Stimulated activated naive CD8-positive, alpha-beta T cell treated with anti-CD3 and anti-CD28 coated beads, Interleukin-15, Interleukin-2, amounts not matched to agents 100 ng/mL and 50 ng/mL, for 24 hours (primary cell): ENCODE measurements around the gene TIGD6.
"Not testable (repeated sequence)": the region's sequence is repeated elsewhere in the genome, so short reads cannot be mapped to it uniquely, and the experiment has no call there.

Experiments
- H3K27ac Mint-ChIP-seq: one replicate; pipeline ENCODE4 v1.8.0; 2021; ENCODE audit warnings: mild to moderate bottlenecking, mixed read lengths
- H3K27me3 Mint-ChIP-seq: one replicate; pipeline ENCODE4 v1.8.0; 2021; ENCODE audit warnings: mixed read lengths
- H3K36me3 Mint-ChIP-seq: one replicate; pipeline ENCODE4 v1.8.0; 2021; ENCODE audit warnings: low read depth, mixed read lengths
- H3K4me1 Mint-ChIP-seq: one replicate; pipeline ENCODE4 v1.8.0; 2021; ENCODE audit warnings: low read depth, mixed read lengths
- H3K4me3 Mint-ChIP-seq: one replicate; pipeline ENCODE4 v1.8.0; 2021; ENCODE audit warnings: mild to moderate bottlenecking, mixed read lengths
- H3K9me3 Mint-ChIP-seq: one replicate; pipeline ENCODE4 v1.8.0; 2021; ENCODE audit warnings: mixed read lengths

TIGD6 gene

GRCh38 chr5:150000256-150000989 lies at the start of gene TIGD6, which contains the start of gene HMGXB3:
Gene TIGD6 (minus strand): TSS chr5:150000654. CDS start chr5:149996348, 4,306 bp downstream.
Gene HMGXB3 (plus strand): TSS chr5:150000739. CDS start chr5:150004853, 4,114 bp downstream.
- H3K4me3 Mint-ChIP-seq = peak within 1 kb of the TSS; percentile 94
- H3K27me3 Mint-ChIP-seq = no peaks in the 10 kb centered on the region
- H3K27ac Mint-ChIP-seq = peak within 1 kb of the TSS; percentile 93
- H3K9me3 Mint-ChIP-seq = no peaks in the 10 kb centered on the region
- peaks cover 35% of the 10 kb centered on the region for H3K4me1 Mint-ChIP-seq
- H3K36me3 Mint-ChIP-seq = peaks cover 41% of the 10 kb centered on the region

GRCh38 chr5:150046031-150046430 lies 45.6 kb upstream of the TIGD6 start:
- no peaks in the 10 kb centered on the region for H3K27me3 Mint-ChIP-seq
- peaks cover 27% of the 10 kb centered on the region for H3K4me1 Mint-ChIP-seq
- H3K36me3 Mint-ChIP-seq = peaks cover 84% of the 10 kb centered on the region
- H3K27ac Mint-ChIP-seq = no peak overlapping the region
- H3K9me3 Mint-ChIP-seq = no peaks in the 10 kb centered on the region
- no peak overlapping the region for H3K4me3 Mint-ChIP-seq

- Mint-ChIP-seq H3K4me1 (peaks cover 27% of the 10 kb centered on the region), H3K27ac (no peak overlapping the region), H3K9me3 (no peaks in the 10 kb centered on the region)
Observed at GRCh38 chr5:150045549-150045948, 45.1 kb upstream of the TIGD6 start.

GRCh38 chr5:150044712-150045111 lies 44.3 kb upstream of the TIGD6 start:
- Mint-ChIP-seq H3K27me3 (no peaks in the 10 kb centered on the region), H3K4me1 (peaks cover 27% of the 10 kb centered on the region), H3K36me3 (peaks cover 84% of the 10 kb centered on the region), H3K9me3 (no peaks in the 10 kb centered on the region), H3K27ac (no peak overlapping the region), H3K4me3 (no peak overlapping the region)

More at GRCh38 chr5:150045549-150045948, 45.1 kb upstream of the TIGD6 start:
- H3K4me3 Mint-ChIP-seq = no peak overlapping the region
- H3K27me3 Mint-ChIP-seq = no peaks in the 10 kb centered on the region
- H3K36me3 Mint-ChIP-seq = peaks cover 84% of the 10 kb centered on the region

- no peaks in the 10 kb centered on the region for H3K9me3 Mint-ChIP-seq
- H3K4me3 Mint-ChIP-seq = no peak overlapping the region
- no peak overlapping the region for H3K27ac Mint-ChIP-seq
- H3K27me3 Mint-ChIP-seq = no peaks in the 10 kb centered on the region
- H3K36me3 Mint-ChIP-seq = peaks cover 84% of the 10 kb centered on the region
- H3K4me1 Mint-ChIP-seq = peaks cover 27% of the 10 kb centered on the region
Observed at GRCh38 chr5:150044329-150044681, 43.9 kb upstream of the TIGD6 start.

- Mint-ChIP-seq H3K4me3 (no peak overlapping the region), H3K36me3 (peaks cover 79% of the 10 kb centered on the region), H3K9me3 (no peaks in the 10 kb centered on the region), H3K27me3 (no peaks in the 10 kb centered on the region), H3K27ac (peak overlapping the region; percentile 18), H3K4me1 (peaks cover 27% of the 10 kb centered on the region)
Observed at GRCh38 chr5:150043657-150044328, 43.3 kb upstream of the TIGD6 start.

GRCh38 chr5:150042459-150042858 lies 42.0 kb upstream of the TIGD6 start:
- Mint-ChIP-seq H3K27me3 (no peaks in the 10 kb centered on the region), H3K27ac (no peak overlapping the region), H3K4me1 (peaks cover 27% of the 10 kb centered on the region), H3K9me3 (no peaks in the 10 kb centered on the region), H3K4me3 (no peak overlapping the region), H3K36me3 (peaks cover 79% of the 10 kb centered on the region)

GRCh38 chr5:150038547-150038946 lies 38.1 kb upstream of the TIGD6 start:
- Mint-ChIP-seq H3K4me1 (peaks cover 15% of the 10 kb centered on the region), H3K27me3 (no peaks in the 10 kb centered on the region), H3K4me3 (no peak overlapping the region), H3K9me3 (no peaks in the 10 kb centered on the region), H3K36me3 (peaks cover 88% of the 10 kb centered on the region), H3K27ac (no peak overlapping the region)

GRCh38 chr5:150036513-150036912 lies 36.1 kb upstream of the TIGD6 start:
- Mint-ChIP-seq H3K4me3 (no peak overlapping the region), H3K9me3 (no peaks in the 10 kb centered on the region), H3K4me1 (no peaks in the 10 kb centered on the region), H3K36me3 (peaks cover 84% of the 10 kb centered on the region), H3K27ac (no peak overlapping the region), H3K27me3 (no peaks in the 10 kb centered on the region)

GRCh38 chr5:150035139-150035895 lies 34.9 kb upstream of the TIGD6 start:
- Mint-ChIP-seq H3K4me3 (no peak overlapping the region), H3K27ac (no peak overlapping the region), H3K9me3 (no peaks in the 10 kb centered on the region), H3K27me3 (no peaks in the 10 kb centered on the region), H3K4me1 (no peaks in the 10 kb centered on the region), H3K36me3 (peaks cover 81% of the 10 kb centered on the region)

GRCh38 chr5:150034662-150035061 lies 34.2 kb upstream of the TIGD6 start:
- Mint-ChIP-seq H3K9me3 (no peaks in the 10 kb centered on the region), H3K4me1 (no peaks in the 10 kb centered on the region), H3K27me3 (no peaks in the 10 kb centered on the region), H3K27ac (no peak overlapping the region), H3K36me3 (peaks cover 79% of the 10 kb centered on the region), H3K4me3 (no peak overlapping the region)

GRCh38 chr5:150033334-150033733 lies 32.9 kb upstream of the TIGD6 start:
- Mint-ChIP-seq H3K27ac (no peak overlapping the region), H3K4me1 (no peaks in the 10 kb centered on the region), H3K36me3 (peaks cover 73% of the 10 kb centered on the region), H3K9me3 (no peaks in the 10 kb centered on the region), H3K4me3 (no peak overlapping the region), H3K27me3 (no peaks in the 10 kb centered on the region)

- not testable (repeated sequence) for H3K27ac Mint-ChIP-seq, H3K4me1 Mint-ChIP-seq, H3K9me3 Mint-ChIP-seq, H3K27me3 Mint-ChIP-seq, H3K4me3 Mint-ChIP-seq
- H3K36me3 Mint-ChIP-seq = peaks cover 69% of the 10 kb centered on the region
Observed at GRCh38 chr5:150028047-150028446, 27.6 kb upstream of the TIGD6 start.

- no peaks in the 10 kb centered on the region for H3K9me3 Mint-ChIP-seq
- H3K27me3 Mint-ChIP-seq = no peaks in the 10 kb centered on the region
- no peak overlapping the region for H3K27ac Mint-ChIP-seq
- peaks cover 5% of the 10 kb centered on the region for H3K4me1 Mint-ChIP-seq
- peaks cover 74% of the 10 kb centered on the region for H3K36me3 Mint-ChIP-seq
- no peak overlapping the region for H3K4me3 Mint-ChIP-seq
Observed at GRCh38 chr5:150026682-150027172, 26.3 kb upstream of the TIGD6 start.
